HFFc6 (cell line): ENCODE data around the gene WFIKKN2. TPM values are rescaled to one million over a fixed set of nuclear protein-coding genes. Genes with fewer than 3 reads are reported as not detected.

ENCODE experiments used
- DNase-seq: peaks from one replicate; pipeline ENCODE4 v3.0.0-alpha.2; 2018
- H3K27ac Mint-ChIP-seq: 2 replicates; pipeline ENCODE4 v1.8.0; 2020; ENCODE audit warnings: mild to moderate bottlenecking, mixed read lengths
- H3K27me3 Mint-ChIP-seq: 2 replicates; pipeline ENCODE4 v1.8.0; 2021; ENCODE audit warnings: mild to moderate bottlenecking, moderate library complexity, mixed read lengths; ENCODE audit not compliant: insufficient read depth
- H3K36me3 Mint-ChIP-seq: 2 replicates; pipeline ENCODE4 v1.8.0; 2021; ENCODE audit warnings: low read depth, mixed read lengths
- H3K4me1 Mint-ChIP-seq: 2 replicates; pipeline ENCODE4 v1.8.0; 2020; ENCODE audit warnings: low read depth, mixed read lengths
- H3K4me3 Mint-ChIP-seq: 2 replicates; pipeline ENCODE4 v1.8.0; 2020; ENCODE audit warnings: mild to moderate bottlenecking, moderate library complexity, mixed read lengths
- H3K9me3 Mint-ChIP-seq: 2 replicates; pipeline ENCODE4 v1.8.0; 2020; ENCODE audit warnings: mild to moderate bottlenecking, mixed read lengths
- total RNA-seq, 6 experiments: library from RNA; stranded (reverse); fragmentation: NEBNext Ultra II Directional; extraction: Animal tissue kit (Norgen Biotek cat#: 25700); gene quantifications; 2 replicates in 1 of 6; 3 replicates in 5 of 6; pipeline ENCODE4 v1.2.3, GENCODE V29; 2021
- TF ChIP-seq, protein P1 (sequence below): fragments of 200-600 bp; sonication (generic); IDR thresholded peaks from 2 replicates; pipeline ENCODE4 v1.5.0; 2021; ENCODE audit warnings: antibody characterized with exemption, mild to moderate bottlenecking

The WFIKKN2 gene
- total RNA-seq, 6 experiments from 2014 or later: 0.05 to 0.07 (median 0.05) TPM; not detected in 3

DNA sequence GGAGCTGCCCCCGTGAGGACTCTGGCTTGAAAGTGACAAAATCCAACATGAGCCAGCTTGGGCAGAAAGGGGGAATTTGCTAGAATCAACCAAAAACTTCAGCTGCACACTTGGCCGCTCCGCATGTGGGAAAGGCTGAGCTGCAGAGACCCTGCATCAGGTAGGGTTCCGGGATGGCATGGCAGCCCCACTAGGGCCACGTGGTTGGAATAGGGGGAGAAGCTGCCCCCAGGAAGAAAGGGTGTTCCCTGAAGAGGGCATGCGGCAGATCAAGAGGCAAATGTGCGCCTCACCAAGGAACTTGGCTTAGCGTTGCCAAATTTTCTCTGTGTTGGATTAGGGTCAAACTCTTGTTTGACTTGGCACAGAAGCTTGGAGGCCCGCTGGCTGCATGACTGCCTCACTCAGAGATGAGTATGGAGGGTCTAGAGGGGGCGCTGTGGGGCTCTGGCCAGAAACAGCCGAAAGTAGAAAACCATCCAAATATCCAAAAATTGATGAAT is 29.2 kb upstream of the WFIKKN2 start:
- no peaks in the 10 kb centered on the region for H3K36me3 Mint-ChIP-seq
- H3K4me3 Mint-ChIP-seq: no peak overlapping the region
- H3K27ac Mint-ChIP-seq: no peak overlapping the region
- TF ChIP-seq, protein P1, sequence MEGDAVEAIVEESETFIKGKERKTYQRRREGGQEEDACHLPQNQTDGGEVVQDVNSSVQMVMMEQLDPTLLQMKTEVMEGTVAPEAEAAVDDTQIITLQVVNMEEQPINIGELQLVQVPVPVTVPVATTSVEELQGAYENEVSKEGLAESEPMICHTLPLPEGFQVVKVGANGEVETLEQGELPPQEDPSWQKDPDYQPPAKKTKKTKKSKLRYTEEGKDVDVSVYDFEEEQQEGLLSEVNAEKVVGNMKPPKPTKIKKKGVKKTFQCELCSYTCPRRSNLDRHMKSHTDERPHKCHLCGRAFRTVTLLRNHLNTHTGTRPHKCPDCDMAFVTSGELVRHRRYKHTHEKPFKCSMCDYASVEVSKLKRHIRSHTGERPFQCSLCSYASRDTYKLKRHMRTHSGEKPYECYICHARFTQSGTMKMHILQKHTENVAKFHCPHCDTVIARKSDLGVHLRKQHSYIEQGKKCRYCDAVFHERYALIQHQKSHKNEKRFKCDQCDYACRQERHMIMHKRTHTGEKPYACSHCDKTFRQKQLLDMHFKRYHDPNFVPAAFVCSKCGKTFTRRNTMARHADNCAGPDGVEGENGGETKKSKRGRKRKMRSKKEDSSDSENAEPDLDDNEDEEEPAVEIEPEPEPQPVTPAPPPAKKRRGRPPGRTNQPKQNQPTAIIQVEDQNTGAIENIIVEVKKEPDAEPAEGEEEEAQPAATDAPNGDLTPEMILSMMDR: peak; percentile 41; the same call in 1 of the 2 replicates
- no peak for DNase-seq
- H3K9me3 Mint-ChIP-seq: no peaks in the 10 kb centered on the region
- H3K27me3 Mint-ChIP-seq: peaks cover 16% of the 10 kb centered on the region
- H3K4me1 Mint-ChIP-seq: peaks cover 8% of the 10 kb centered on the region; the same call in 1 of the 2 replicates

DNA sequence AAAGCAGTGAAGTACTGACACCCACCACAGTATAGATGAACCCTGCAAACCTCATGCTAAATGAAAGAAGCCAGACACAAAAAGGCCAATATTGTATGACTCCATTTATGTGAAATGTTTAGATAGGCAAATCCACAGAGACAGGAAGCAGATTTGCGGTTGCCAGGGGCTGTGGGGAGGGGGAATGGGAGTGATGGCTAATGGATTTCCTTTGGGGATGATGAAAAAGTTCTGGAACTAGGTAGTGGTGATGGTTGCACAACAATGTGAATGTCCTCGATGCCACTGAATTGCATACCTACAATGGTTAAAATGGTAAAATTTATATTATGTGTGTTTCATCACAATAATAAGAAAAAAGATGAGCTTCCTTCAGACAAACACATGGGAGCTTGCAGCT is 28.4 kb upstream of the WFIKKN2 start:
- DNase-seq: no peak
- no peak overlapping the region for H3K27ac Mint-ChIP-seq
- no peaks in the 10 kb centered on the region for H3K36me3 Mint-ChIP-seq
- H3K4me1 Mint-ChIP-seq: peaks cover 8% of the 10 kb centered on the region; the same call in 1 of the 2 replicates
- peaks cover 20% of the 10 kb centered on the region for H3K27me3 Mint-ChIP-seq
- no peaks in the 10 kb centered on the region for H3K9me3 Mint-ChIP-seq
- no peak overlapping the region for H3K4me3 Mint-ChIP-seq
- TF ChIP-seq, protein P1: no peak

DNA sequence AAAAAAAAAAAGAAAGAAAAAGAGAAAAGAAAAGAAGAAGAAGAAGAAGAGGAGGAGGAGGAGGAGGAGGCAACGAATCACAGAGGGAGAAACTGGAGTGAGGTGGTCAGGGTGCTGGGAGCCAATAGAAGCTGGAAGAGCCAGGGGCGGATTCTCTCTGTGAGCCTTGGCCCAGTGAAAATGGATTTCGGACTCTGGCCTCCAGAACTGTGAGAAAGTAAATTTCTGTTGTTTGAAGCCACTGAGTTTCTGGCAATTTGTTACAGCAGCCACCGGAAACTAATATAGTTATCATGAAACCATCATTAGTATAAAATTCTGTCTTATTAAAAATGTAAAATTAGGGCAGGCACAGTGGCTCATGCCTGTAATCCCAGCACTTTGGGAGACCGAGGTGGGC is 27.7 kb upstream of the WFIKKN2 start:
- peaks cover 8% of the 10 kb centered on the region; the same call in 1 of the 2 replicates for H3K4me1 Mint-ChIP-seq
- H3K9me3 Mint-ChIP-seq: no peaks in the 10 kb centered on the region
- no peak overlapping the region; the same call in 1 of the 2 replicates for H3K27ac Mint-ChIP-seq
- no peak overlapping the region for H3K4me3 Mint-ChIP-seq
- H3K27me3 Mint-ChIP-seq: peaks cover 22% of the 10 kb centered on the region
- TF ChIP-seq, protein P1: no peak
- DNase-seq: no peak
- H3K36me3 Mint-ChIP-seq: no peaks in the 10 kb centered on the region

DNA sequence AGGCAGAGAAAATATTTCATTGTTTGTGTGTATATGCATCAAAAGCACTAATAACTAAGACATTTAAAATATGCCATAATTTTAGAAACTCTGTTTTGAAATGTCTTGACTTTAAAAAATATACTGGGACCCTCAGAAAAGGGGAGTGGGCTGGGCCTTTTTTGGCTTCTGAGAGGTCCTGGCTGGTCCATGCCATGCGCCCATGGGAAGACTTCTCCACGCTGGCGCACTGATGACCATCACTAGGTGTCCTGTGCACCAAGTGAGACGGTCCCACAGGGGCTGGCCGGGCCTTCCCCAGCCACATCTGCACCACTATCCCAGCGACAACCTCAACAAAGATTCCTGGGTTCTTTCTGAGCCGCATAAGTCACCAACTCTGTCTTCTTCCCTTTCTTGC is 27.0 kb upstream of the WFIKKN2 start:
- TF ChIP-seq, protein P1: no peak
- Mint-ChIP-seq H3K4me3 (no peak overlapping the region), H3K36me3 (no peaks in the 10 kb centered on the region), H3K9me3 (no peaks in the 10 kb centered on the region), H3K27me3 (peaks cover 22% of the 10 kb centered on the region), H3K27ac (no peak overlapping the region), H3K4me1 (peaks cover 8% of the 10 kb centered on the region; the same call in 1 of the 2 replicates)
- DNase-seq: no peak

DNA sequence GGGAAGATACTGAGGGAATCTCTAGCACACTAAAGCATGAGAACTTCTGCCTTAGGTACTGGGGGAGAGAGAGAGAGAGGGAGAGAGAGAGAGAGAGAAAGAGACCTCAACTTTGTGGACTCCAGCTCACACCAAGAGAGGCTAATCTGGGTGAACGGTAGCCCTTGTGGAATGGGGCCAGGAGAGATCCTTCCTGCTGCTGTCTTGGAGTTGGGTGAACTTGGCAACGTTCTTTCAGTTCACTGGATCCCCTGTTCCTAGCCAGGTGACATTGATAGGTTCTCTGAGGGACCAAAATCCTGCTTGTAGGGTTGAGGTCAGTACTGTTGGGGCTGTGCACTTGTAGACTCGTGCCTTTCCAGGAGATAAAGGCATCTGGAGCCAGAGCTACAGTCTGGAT is 26.5 kb upstream of the WFIKKN2 start:
- DNase-seq: no peak
- peaks cover 23% of the 10 kb centered on the region for H3K27me3 Mint-ChIP-seq
- no peaks in the 10 kb centered on the region for H3K36me3 Mint-ChIP-seq
- no peak overlapping the region for H3K27ac Mint-ChIP-seq
- no peaks in the 10 kb centered on the region for H3K9me3 Mint-ChIP-seq
- peaks cover 8% of the 10 kb centered on the region; the same call in 1 of the 2 replicates for H3K4me1 Mint-ChIP-seq
- H3K4me3 Mint-ChIP-seq: no peak overlapping the region
- TF ChIP-seq, protein P1: no peak
